NCI-H2107 treated with DMSO at 0.1 percent for 48 hours (cell line): ENCODE data around the gene GPR153.

Experiments
- DNase-seq: peaks from one replicate; lab custom pipeline; 2025; ENCODE audit not compliant: unreplicated experiment; lab: John Stamatoyannopoulos, UW

Gene GPR153

DNA sequence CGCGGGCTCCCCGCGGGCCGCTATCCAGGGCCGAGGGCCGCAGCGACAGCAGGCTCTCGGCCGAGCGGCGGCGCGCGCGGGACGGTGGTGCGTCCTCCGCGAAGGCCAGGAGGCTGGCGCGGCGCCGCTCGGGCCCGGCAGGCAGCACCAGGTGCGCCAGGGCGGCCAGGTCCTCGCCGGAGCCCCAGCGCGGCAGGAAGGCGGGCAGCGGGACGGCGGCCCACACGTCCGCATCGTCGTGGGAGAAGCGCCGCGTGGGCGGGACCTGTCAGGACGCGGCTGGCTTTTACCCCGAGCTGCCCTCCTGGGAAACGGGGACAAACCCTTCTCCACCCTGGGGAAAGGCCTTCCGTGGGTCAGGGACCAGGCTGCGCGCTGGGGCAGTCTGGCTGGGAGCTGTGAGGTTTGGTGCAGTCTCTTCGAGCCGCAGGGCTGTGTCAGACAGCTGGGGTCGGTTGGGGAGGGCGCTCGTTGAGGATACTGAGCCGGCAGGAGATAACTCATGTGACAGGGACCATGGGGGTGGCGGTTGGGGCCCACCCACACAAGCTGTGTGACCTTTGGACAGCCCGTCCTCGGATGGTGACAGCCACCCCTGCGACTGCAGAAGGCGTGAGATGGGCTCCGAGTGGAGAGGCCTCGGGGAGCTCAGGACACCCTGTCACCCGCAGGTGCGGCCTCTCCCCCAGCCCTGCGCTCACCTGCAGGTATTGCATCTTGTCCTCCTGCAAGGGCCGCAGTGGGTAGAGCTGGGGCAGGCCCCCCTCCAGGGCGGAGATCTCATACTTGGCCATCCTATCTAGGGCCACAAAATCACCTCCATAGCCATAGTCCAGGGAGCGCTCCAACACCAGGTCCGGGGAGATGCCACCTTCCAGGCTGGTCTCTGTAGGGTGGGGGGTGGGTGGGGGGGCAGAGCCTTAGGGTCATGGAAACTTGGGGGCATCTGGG is 10.9 kb downstream of the GPR153 start:
- no peak for DNase-seq

DNA sequence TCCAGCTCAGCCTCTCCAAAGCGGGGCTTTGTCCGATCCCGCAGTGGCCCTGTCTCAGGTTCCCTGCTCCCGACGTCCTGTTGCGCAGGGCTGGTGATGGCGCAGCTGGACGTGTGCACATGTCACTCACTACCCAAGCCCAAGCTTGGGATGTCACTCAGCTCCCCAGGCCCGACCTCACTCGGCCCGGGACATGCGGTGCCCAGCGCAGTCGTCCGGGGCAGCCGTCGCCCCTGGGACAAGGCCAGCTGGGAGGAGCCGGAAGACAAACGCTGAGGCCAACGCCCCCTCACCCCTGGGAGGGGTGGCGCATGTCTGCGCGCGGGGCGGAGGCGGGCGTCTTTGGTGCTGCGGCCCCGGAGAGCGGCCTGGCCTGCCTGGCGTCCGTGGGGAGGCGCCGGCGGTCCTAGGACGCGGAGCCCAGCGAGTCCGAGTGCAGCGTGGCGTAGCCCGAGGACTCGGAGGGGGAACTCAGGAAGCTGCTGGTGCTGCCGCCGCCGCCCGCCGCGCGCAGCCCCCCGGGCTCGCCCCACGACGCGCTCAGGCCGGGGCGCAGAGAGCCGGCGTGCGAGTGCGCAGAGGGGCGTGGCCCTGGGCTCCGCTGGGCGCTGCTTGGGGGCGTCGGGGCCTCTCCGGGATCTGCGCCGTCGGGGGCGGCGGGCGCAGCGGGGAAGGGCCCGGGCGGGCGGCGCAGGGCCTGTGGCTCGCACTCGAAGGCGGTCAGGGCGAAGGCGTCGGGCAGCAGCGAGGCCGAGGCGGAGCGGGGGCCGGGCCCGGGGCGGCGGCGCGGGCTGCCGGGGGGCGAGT is 11.8 kb downstream of the GPR153 start:
- DNase-seq, result no peak

DNA sequence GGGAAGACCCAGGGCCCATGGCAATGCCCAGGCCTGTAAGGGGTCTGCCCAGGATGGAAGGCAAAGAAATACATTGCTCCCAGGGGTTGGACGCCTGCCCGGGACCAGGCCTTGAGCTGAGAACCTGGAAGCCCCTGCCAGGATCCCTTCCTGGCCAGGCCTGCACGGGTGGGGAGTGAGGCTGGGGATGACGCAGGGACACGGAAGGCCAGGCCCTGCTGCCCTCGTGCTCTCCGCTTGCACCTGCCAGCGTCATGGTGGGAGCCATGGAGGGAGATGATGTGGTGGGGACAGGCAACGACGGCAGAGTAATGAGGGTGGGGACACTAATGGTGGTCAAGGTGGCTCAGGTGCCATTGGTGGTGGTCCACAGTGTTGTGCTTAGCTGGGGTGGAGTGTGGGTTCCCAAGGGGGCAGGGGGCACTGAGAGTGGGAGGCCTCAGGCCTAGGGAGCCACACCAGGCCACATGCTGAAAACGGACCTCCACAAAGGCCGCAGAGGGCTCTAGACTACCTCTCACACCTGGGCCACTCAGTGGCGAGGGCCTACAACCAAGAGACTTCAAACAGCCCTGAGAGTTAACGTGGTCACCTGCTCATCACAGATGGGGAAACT is 12.6 kb downstream of the GPR153 start:
- DNase-seq, result no peak

DNA sequence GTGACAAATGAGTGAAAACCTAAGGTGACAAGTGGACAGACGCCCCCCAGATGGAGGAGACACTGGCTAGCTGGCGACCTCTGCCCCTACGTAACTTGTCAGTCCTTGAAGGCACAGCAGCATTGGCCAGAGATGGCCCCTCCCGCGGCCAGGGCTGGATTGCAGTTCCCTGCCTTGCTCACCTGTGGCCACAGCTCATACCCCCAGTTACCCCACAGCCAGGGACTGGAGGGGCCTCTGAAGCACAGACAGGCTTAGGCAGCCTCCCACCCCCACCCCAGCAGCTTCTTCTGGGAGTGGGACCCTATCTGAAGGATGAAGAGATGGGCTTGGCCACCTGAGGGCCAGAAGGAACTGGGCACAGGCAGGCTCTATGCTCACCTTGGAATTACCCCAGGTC is 13.2 kb downstream of the GPR153 start:
- no peak for DNase-seq

DNA sequence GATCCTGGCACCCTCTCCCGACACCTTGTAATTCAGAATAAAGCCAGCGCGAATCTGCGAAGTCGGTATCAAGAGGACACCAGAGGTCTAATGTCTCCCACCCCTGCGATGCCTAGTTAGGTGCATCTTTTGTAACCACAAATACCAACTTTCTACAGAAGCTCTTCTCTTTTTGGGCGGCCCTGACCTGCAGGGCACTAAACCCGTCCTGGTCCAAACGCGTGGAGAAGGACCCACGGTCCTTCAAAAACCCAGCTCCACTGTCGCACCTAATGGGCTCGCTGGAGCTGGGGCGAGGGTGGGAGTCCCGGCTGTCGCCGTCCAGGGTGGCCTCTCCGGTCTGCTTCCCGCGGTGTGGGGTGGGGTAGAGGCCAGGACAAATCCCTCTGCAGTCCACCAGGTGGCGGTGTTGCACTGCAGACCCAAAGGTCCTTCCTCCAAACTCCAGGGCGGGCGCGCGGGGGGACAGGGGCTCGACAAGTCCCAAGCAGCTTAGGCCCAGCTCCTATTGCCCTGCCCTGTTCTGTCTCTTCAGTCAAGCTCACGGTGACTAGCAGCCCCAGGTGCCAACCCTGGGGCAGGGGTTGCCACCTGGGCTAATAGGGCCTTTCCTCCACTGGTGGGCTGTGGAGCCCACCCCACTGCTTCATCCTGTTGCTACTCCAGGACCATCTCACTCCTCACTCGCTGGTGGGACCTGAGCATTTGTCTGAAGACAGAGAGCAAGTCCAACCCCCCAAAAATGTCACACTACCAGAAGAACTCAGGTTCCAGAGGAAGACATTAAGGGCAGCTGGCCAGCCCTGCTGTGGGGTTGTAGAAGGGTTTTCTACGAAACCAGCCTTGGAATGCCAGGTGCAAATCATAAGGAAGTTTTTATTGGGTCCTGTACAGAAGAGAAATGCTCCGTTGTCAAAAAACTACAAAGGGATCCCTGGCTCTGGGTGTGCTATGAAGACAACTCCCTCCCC is 14.1 kb downstream of the GPR153 start:
- DNase-seq, result no peak

DNA sequence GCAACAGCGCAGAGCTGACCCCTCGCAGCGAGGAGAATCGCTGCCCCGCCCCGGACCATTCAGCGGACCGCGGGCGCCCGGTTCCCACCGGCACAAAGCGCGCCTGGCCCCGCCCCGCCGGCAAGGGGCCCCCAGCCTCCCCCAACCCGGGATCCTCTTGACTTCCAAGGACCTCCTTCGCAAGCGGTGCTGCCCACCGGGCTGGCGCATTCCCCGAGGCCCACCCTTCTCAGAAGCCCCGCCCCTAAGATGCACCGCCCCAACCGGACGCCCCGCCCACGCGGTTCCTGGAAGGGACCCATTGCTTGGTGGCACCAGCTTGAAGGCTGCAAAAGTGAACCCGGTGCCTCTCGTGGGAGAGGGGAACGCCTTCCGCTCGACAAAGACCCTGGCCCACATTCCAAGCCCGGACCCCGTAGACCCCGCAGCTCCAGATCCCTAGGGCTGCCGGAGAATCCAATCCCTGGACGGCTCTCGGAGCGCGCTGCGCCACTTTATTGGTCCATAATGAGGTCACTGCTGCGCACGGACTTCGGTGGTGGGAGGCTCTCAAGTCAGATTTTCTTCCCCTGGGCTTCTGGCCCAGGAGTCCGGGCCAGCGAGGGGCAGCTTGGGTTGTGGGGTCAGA is 14.9 kb downstream of the GPR153 start:
- no peak for DNase-seq

DNA sequence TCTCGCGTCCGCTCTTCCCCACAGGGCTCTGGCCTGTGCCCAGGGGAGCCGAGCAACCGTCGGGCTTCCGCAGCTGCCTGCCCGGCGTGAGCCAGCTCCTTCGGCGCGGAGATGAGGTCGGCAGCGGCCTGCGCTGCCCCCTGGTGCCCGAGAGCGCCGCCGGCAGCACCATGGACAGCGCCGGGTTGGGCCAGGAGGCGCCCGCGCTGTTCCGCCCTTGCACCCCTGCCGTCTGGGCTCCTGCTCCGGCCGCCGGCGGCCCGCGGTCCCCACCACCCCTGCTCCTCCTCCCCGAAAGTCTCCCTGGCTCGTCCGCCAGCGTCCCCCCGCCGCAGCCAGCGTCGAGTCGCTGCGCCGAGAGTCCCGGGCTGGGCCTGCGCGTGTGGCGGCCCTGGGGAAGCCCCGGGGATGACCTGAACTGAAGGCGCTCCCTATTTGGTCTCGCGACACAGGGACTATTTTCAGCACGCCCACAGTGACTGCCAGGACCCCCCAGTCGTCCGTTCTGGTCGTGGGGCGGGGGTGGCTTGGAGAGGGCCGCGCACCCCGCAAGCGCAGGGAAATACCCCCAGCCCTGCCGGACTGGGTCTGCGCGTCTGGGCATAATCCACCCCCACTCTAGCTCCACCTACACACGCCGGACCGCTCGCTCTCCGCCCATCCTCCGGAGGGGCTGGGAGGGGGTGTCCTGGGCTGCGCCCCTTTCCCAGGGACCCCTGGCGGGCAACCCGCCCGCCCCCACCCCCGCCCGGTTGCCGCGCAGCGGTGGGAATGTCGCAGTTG is 15.6 kb downstream of the GPR153 start:
- no peak for DNase-seq

DNA sequence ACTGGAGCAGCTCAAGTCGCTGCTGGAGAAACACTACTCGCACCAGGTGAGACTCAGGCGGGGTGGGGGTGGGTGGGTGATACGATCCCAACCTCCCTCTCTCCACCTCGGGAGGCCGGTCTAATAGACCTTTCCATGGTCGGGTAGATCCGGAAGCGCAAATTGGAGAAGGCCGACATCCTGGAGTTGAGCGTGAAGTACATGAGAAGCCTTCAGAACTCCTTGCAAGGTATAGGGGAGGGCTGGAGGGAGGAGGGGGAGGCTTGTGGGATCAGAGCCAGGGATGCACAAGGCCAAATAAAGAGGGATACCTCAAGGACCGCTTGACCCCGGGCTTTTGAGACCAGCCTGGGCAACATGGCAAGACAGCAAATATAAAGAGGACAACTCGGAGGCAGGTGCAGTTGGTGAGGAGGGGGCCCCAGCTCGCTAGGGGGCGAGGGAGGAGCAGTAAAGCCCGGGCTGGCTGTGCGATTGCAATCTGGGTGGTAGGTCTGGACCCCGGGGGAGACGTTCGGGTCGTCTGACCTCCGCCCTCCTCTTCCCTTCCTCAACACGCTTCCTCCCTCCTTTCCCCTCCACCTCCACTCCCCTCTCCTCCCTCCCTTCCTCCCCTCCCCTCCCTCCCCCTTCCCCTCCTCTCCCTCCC is 16.4 kb downstream of the GPR153 start:
- DNase-seq, result no peak

DNA sequence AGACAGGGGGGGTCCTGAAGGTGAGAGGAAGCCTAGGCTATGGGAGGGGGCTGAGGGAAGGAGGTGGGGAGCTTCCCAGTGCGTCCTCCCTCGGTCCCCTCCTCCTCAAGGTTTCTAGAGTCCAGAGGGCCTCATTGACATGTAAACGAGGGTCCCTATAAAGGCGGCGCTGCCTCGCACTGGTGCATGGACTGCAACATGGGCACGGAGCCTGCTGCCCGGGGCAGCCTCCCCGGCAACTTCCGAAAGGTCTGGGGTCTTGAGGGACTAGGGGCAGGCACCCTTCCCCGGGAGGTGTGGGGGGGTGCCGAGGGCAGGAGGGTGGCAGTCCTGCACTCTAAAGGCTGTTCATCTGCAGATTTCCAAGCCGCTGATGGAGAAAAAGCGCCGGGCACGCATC is 16.9 kb downstream of the GPR153 start, which contains the start of gene HES3:
Gene HES3 (plus strand): TSS at position 187 of the 400 bp plus-strand sequence. CDS start 187 bp downstream, at position 374.
- DNase-seq, result no peak

DNA sequence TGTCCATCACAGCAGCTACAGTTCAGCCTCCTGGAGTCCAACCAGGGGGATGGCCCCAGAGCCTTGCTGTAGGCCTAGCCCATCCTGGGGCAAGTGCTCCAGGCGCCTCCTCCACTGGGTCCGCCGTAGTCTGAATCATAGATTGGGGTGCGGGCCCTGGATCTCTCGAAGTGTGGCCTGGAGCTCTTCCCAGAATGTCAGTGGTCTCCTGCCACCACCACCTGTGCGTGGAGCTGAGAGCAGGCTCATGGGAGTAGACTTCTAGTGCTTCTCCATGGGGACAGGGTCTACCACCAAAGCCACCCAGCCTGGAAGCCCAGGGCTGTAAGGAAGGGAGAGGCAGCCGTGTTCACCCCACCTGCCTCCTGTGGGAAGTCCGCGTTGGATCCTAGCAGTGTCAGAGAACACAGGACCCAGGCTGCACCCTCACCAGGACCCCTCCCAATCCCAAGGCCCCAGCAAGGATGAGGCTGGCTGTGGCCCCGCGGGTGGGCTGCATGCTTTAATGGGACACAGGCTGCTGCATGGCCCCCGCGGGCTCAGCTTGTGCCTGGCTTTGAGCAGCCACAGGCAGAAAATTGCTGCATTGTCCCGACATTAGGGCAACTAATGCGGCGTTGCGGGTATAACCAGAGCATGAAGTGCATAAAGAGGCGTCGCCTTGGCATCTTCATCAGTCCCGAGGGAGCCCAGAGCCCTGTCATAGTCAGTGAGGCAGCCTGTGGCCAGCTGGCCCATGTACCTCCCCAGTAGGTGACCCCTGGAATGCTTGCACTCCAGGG is 17.7 kb downstream of the GPR153 start:
- no peak for DNase-seq

DNA sequence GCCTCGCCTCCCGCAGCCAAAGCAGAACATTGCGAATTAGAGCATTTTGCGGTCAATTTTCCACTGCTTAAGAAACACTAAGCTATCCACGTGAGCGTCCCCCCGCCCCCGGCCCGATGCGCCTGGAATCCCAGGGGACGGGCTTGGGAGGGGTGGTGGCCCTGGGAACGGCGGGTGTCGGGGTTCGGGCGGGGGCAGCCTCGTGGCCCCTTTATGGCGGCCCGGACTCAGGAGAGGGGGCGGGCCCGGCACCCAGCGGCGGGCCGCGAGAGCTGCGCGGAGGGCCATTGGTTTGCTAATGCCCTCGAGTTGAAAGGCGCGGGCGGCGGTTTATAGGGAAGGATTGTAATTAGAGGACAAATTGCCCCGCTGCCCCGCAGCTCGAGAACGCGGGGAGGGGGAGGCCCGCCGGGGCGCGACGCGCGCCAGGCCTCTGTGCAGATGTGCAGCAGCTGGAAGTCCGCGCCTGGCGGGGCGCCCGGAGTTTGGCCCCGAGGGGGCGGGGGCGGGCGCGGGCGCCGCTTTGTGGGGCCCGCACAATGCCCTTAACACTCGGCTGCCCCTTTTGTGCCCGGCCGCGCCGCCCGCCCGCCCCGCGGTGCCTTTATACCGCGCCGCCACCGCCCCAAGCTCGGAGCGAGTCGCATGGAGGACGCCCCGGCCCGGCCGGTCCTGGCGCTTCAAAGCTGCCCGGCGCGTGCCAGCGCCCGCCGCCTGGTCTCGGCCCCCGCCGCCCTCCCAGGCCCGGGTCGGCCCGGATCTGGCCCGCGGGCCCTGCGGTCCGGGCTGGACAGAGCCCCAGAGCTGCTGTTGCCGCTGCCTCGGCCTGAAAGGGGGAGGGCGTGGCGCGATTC is 18.8 kb downstream of the GPR153 start:
- no peak for DNase-seq

DNA sequence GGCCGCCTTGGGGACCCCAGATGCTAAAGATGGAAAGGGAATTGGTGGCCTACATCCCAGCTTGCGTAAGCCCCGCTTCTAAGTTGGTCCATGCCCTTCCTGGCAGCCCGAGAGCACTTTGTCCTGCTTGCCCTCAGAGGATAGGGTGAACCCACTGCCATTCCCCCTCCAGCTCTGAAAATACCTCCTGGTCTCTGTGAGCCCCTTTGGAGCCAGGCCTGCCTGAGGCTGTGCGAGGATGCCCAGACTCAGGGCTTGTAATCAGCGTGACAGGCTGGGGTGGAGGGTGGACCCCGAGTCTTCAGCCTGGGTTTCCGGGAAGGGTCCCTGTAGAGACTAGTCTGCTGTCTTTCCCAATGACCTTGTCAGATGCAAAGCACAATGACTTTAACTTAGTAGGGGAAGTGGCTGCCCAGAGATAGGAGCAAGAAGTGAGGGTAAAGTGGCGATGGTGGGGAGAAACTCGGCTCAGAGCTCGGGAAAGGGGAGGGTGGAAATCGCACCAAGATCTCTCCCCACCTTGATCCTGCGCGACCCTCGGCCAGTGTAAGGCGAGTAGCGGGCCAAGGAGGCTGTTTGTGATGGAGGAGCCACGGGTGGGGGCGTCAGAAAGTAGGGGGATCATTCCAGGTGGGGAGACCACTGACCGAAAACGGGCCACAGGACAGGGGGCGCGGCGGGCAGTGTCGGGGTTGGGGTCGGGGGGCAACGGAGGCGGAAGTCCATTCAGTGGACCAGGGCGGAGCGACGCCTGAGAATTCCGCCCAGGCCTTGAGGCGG is 19.6 kb downstream of the GPR153 start:
- DNase-seq, result no peak

DNA sequence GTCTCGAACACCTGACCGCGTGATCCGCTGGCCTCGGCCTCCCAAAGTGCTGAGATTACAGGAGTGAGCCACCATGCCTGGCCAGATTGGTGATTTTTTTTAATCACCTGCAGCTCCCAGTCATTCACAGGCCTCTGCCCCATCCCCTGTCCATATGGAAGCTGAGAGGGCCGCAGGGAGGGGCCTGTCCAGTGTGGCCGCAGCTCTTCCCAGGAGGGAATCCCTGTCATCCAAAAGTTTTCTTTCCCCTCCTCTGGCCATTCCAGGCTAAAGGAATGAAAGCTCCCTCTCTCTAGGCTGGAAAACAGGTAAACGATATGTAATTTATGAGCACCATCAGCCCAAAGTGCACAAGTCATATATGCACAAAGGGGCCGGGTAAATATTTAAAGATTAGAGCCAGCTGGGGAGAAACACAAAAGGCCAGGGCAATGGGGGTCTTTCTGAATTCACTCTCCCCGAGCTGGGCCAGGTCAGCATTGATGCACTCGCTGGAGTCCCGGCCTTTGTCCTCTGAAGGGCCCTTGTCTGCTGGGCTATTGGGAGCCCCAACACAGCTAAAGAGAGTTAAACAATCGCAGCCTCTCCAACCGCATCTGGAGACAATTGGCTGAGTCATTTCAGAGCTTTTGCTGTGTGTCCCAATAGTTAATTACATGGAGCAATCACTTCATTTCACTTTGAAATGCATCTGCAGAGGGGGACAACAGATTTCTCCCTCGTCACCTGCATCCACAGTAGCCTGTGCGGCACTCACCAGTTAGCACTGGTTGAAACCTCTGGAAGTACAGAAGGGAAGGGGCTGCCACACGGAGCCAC is 20.7 kb downstream of the GPR153 start:
- DNase-seq, result no peak

DNA sequence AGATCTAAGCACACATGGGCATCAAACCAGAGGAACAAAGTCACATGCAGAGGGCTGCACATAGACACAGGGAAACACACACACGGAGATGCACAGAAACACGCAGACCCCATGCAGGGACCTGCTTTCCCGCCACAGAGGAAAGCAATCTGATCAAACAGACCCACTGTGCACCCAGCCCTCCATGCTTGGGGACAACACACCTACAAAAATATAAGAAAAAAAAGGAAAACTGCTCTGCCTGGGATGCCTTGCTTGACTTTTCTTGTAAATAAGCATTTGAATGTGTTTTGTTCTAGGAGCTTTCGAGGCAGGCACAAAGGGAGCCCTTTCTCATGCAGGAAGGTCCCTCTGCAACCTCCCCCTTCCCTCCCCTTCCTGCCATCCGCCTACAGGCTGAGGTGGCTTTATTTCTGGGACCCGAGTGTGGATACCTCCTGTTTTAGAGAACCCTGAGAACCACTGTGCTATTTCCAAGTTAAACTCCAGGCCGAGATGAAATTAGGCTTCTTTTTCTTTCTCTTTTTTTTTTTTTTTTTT is 21.6 kb downstream of the GPR153 start:
- DNase-seq, result no peak

DNA sequence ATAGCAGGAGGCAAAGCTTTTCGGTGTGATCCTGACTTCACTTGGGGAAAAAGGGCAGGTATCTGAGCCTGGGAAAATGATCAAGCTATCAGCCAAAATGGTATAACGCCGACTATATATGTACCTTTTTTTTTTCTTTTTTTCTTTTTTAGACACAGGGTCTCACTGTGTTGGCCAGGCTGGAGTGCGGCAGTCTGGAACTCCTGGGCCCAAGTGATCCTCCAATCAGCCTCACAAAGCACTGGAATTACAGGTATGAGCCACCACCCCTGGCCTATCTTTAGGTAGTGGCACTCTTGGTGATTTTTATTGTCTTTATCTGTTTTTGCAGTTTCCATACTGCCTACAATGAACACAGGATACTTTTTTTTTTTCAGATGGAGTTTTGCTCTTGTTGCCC is 23.8 kb downstream of the GPR153 start:
- no peak for DNase-seq
